B cell (primary cell): ENCODE measurements around the gene DTHD1. TPM values are rescaled to one million over a fixed set of nuclear protein-coding genes. Genes with fewer than 3 reads are reported as not detected.
A peak's percentile ranks its signal among the peaks of the same experiment; 100 is the strongest.

Source experiments
- ATAC-seq: fragments of 200-7000 bp; cut with Tn5 transposase; one replicate; pipeline ENCODE4 v1.10.0; 2021; ENCODE audit warnings: low read depth, mild to moderate bottlenecking, moderate number of reproducible peaks, moderate library complexity
- CTCF ChIA-PET: fragments of 350-600 bp; sonication (Branson Sonifier 250); formaldehyde crosslinking; loops from one replicate; lab custom pipeline; 2021; ENCODE audit warnings: antibody characterized with exemption, inconsistent platforms; lab: Charles Lee
- POLR2A ChIA-PET: fragments of 350-600 bp; sonication (Branson Sonifier 250); formaldehyde crosslinking; loops from one replicate; lab custom pipeline; 2021; ENCODE audit warnings: antibody characterized with exemption; lab: Charles Lee
- DNase-seq: peaks from one replicate; pipeline ENCODE4 v3.0.0; 2013
- H2AFZ ChIP-seq: 2 replicates; pipeline ENCODE4 v1.6.1; 2012; ENCODE audit warnings: mild to moderate bottlenecking, low read depth, low read length; ENCODE audit not compliant: insufficient read depth, poor library complexity, severe bottlenecking
- H3K27ac ChIP-seq, 2 donors: 1 replicate in 1 of 2; 2 replicates in 1 of 2; pipeline ENCODE4 v1.5.1; 2012 to 2013; ENCODE audit warnings: low read length in 2 of 2, mild to moderate bottlenecking in 2 of 2, moderate library complexity in 1 of 2
- H3K27me3 ChIP-seq, 4 experiments: fragments of 200-600 bp in 1 of 4; sonication (generic) in 1 of 4; replicated peaks in 1 of 4; 1 replicate in 2 of 4; 2 replicates in 2 of 4; pipeline versions ENCODE4 v1.6.1 to v1.7.0; 2013 to 2016; ENCODE audit warnings: low read length in 3 of 4, mild to moderate bottlenecking in 2 of 4, mixed read lengths in 1 of 4, moderate library complexity in 1 of 4; ENCODE audit not compliant: insufficient read depth in 4 of 4, control insufficient read depth in 3 of 4; ENCODE audit errors: control extremely low read depth in 1 of 4
- H3K36me3 ChIP-seq, 2 experiments: replicated peaks in 1 of 2; 1 replicate in 1 of 2; 2 replicates in 1 of 2; pipeline versions ENCODE4 v1.6.1 to v1.7.1; 2013; ENCODE audit warnings: low read length in 1 of 2; ENCODE audit not compliant: insufficient read depth in 2 of 2, control insufficient read depth in 1 of 2; ENCODE audit errors: control extremely low read depth in 1 of 2, extremely low read depth in 1 of 2
- H3K4me1 ChIP-seq, 2 donors: fragments of 200-600 bp in 1 of 2; sonication (generic) in 1 of 2; 1 replicate in 1 of 2; 2 replicates in 1 of 2; pipeline versions ENCODE4 v1.5.1 to v1.6.1; 2013 to 2017; ENCODE audit warnings: low read length in 2 of 2; ENCODE audit not compliant: control insufficient read depth in 2 of 2, insufficient read depth in 2 of 2
- H3K4me2 ChIP-seq: replicated peaks from 2 replicates; pipeline ENCODE3; 2012; ENCODE audit warnings: mild to moderate bottlenecking, low read depth, low read length; ENCODE audit not compliant: poor library complexity, severe bottlenecking
- H3K4me3 ChIP-seq, 5 experiments: fragments of 200-600 bp in 1 of 5; sonication (generic) in 1 of 5; 1 replicate in 3 of 5; 2 replicates in 2 of 5; pipeline versions ENCODE4 v1.5.1 to v1.7.0; 2011 to 2016; ENCODE audit warnings: low read length in 4 of 5, mild to moderate bottlenecking in 4 of 5, low read depth in 2 of 5, control low read depth in 1 of 5, moderate library complexity in 1 of 5; ENCODE audit not compliant: insufficient read depth in 1 of 5; ENCODE audit errors: control extremely low read depth in 1 of 5, extremely low read depth in 1 of 5
- H3K79me2 ChIP-seq: fragments of 200-600 bp; sonication (generic); one replicate; pipeline ENCODE4 v1.6.0; 2016; ENCODE audit warnings: low read length; ENCODE audit not compliant: control insufficient read depth, insufficient read depth
- H3K9ac ChIP-seq: fragments of 200-600 bp; sonication (generic); 2 replicates; pipeline ENCODE4 v1.6.1; 2017; ENCODE audit warnings: mild to moderate bottlenecking, low read length, moderate library complexity
- H3K9me3 ChIP-seq, 3 donors: one replicate each; pipeline versions ENCODE4 v1.6.1 to v1.7.1; 2013; ENCODE audit warnings: low read length in 2 of 3; ENCODE audit not compliant: control insufficient read depth in 2 of 3, insufficient read depth in 1 of 3; ENCODE audit errors: control extremely low read depth in 1 of 3
- H4K20me1 ChIP-seq: 2 replicates; pipeline ENCODE4 v1.6.0; 2012; ENCODE audit warnings: mild to moderate bottlenecking, low read length; ENCODE audit not compliant: insufficient read depth, control insufficient read depth, poor library complexity, severe bottlenecking
- H3K27ac Mint-ChIP-seq: one replicate; pipeline ENCODE4 v1.8.0; 2021; ENCODE audit warnings: mixed read lengths
- H3K27me3 Mint-ChIP-seq: one replicate; pipeline ENCODE4 v1.8.0; 2021; ENCODE audit warnings: mixed read lengths
- H3K4me1 Mint-ChIP-seq: one replicate; pipeline ENCODE4 v1.8.0; 2021; ENCODE audit warnings: mixed read lengths
- H3K4me3 Mint-ChIP-seq: one replicate; pipeline ENCODE4 v1.8.0; 2021; ENCODE audit warnings: mixed read lengths
- H3K9me3 Mint-ChIP-seq: one replicate; pipeline ENCODE4 v1.8.0; 2022; ENCODE audit warnings: mixed read lengths; ENCODE audit not compliant: insufficient read depth
- CTCF ChIP-seq: fragments of 200-600 bp; IDR thresholded peaks from one replicate; pipeline ENCODE4 v1.8.0; 2022; ENCODE audit warnings: antibody characterized with exemption, mild to moderate bottlenecking
- EZH2 ChIP-seq: IDR thresholded peaks from 2 replicates; pipeline ENCODE4 v1.6.1; 2012; ENCODE audit warnings: borderline replicate concordance, low read depth, mild to moderate bottlenecking, moderate library complexity, low read length; ENCODE audit not compliant: insufficient read depth, poor library complexity, severe bottlenecking
- WGBS: methylation state at CpG from one replicate; pipeline ENCODE4 v1.1.5; 2013; ENCODE audit warnings: missing lambda C conversion rate; ENCODE audit not compliant: insufficient coverage; 5-methylcytosine and 5-hydroxymethylcytosine counted together
- intact Hi-C: fragments of 100-400 bp; cut with micrococcal nuclease; formaldehyde crosslinking; loops from one replicate; pipeline ENCODE4 v1.10.0; 2022
- polyA plus RNA-seq: library from polyadenylated mRNA; depleted of rRNA; stranded (reverse); fragments of >200 nt; gene quantifications from 2 replicates; pipeline ENCODE4 v1.2.3, GENCODE V29; 2012
- total RNA-seq, 2 donors: library from RNA; stranded (reverse); fragments of 120-200 nt in 1 of 2; gene quantifications; 1 replicate in 1 of 2; 2 replicates in 1 of 2; pipeline versions ENCODE4 v1.2.3 to v1.2.4, GENCODE V29; 2013 to 2022

Gene DTHD1
- total and polyA plus RNA-seq, 2 donors (not counting 1 experiment from before 2014, with no cell fraction given) = 0.04 TPM; not detected in 1

- H3K4me1 ChIP-seq = peaks cover 18 to 22% of the 10 kb centered on the region in 2 donors
- under 1% methylated on average over 29 of the region's 38 CpGs for WGBS
- ATAC-seq (peak; percentile 34), DNase-seq (no peak)
- peak overlapping the region; percentile 79 to 96 (median 87) for H3K4me3 ChIP-seq
- peak overlapping the region; percentile 93 to 96 for H3K27ac ChIP-seq
- H4K20me1 ChIP-seq = no peaks in the 10 kb centered on the region
- no peaks in the 10 kb centered on the region for H3K9me3 ChIP-seq
- peak overlapping the region; percentile 86 for H2AFZ ChIP-seq
- no peak for TF ChIP-seq EZH2
- TF ChIP-seq CTCF = no peak
- Mint-ChIP-seq H3K9me3 (no peaks in the 10 kb centered on the region), H3K27me3 (no peaks in the 10 kb centered on the region), H3K27ac (peak overlapping the region; percentile 95), H3K4me3 (peak overlapping the region; percentile 96), H3K4me1 (peaks cover 47% of the 10 kb centered on the region)
- ChIA-PET CTCF (interaction anchor here (1.0 to 5.3 kb wide), 13 partner anchors 10 to 158 kb away, joined by 3 to 34 read pairs (median 7); no protein-coding TSS in a partner anchor), POLR2A (interaction anchor here (0.6 to 3.1 kb wide), 4 partner anchors 11 to 106 kb away, joined by 3 to 16 read pairs (median 6); no protein-coding TSS in a partner anchor)
- no peaks in the 10 kb centered on the region for H3K27me3 ChIP-seq
- peaks cover 57% of the 10 kb centered on the region for H3K79me2 ChIP-seq
- H3K36me3 ChIP-seq = no peaks in the 10 kb centered on the region
- H3K9ac ChIP-seq = peak overlapping the region; percentile 87
- intact Hi-C loops = loop anchor here (1.0 to 10.0 kb wide), 6 partner anchors 12 to 1441 kb away; partner anchors contain the start of gene RELL1
- H3K4me2 ChIP-seq = peak overlapping the region; percentile 84
Measured at GRCh38 chr4:36243355-36244256, 37.8 kb upstream of the DTHD1 start.
